Measurements from ENCODE around the gene TRAPPC2.
"Not testable (repeated sequence)": the region's sequence is repeated elsewhere in the genome, so short reads cannot be mapped to it uniquely, and the experiment has no call there.

Gene TRAPPC2

DNA sequence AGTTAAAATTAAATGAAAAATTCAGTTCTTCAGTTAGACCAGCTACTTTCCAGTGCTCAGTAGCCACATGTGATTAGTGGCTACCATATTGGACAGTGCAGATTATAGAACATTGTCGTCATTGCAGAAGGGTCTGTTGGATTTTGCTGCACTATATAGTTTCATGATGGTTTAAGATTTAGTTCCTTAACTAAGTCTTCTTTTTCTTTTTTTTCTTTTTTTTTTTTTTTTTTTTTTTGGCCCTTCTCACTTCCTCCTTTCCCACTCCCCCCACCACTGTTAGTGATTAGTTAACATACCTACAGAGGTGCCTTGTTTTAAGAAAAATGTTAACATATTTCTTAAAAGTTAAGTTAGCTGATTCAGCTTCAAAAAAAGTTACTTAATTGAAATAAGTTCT, 36.4 kb downstream of the TRAPPC2 start:
- DNase-seq, result no peak

DNA sequence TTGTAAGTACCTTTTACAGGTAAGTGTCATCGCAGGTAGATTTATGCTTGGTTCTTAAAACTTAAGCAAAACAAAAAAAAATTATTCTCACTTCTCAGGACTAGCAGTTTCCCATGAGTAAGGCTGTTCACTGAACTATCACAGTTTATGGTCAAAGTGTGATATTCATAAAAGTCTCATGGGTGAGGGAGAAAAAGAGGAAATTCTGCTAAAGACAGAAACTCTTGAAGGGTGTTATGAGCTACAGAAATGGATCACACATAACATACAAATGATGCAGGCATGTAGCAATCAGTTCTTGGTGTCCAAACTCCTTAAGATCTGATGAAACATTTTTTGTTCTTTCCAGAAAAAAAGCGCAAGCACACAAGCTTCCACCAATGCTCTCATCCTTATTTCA, 37.0 kb downstream of the TRAPPC2 start:
- no peak for DNase-seq

DNA sequence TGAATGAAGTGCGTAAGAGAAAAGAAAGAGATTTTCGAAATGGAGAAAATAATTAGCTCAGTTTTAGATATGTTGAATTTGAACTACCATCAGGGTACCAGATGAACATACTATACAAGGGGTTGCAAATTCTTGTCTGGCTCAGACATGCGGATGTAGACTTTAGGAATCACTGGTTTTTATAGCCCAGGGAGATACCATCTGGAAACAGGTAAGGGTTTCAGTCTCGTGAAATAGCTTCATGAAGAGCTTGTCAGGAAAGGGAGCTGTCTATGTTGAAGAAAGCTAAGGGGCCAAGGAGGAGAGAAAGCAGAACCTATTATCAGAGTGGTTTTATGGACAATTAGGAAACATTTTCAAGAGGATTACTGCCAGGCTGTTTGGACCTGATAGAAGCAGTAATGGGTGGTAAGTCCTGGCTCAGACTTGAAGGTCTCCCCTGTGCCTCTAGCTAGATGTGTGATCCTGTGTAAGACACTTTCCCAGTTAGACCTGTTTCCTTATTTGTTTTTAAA, 38.8 kb downstream of the TRAPPC2 start:
- DNase-seq, result no peak

DNA sequence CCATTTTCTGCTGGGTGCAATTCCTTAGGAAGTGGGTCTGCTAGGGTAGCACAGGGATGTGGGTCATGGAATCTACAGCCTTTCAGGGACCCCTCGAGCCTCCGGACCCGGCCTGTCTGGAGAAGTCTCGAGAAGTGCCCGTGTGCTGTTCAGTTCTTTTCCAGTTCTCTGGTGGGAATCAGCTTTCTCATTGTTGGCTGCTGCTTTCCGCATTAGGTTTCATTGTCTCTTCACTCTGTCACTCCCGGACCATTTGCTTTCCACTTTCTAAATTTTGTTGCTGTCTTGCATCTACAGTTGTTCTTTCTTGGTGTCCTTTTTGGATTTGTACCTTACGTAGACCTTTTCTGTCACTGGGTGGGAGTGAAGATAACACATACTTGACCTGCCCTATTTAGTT, 39.4 kb downstream of the TRAPPC2 start:
- DNase-seq, result no peak

DNA sequence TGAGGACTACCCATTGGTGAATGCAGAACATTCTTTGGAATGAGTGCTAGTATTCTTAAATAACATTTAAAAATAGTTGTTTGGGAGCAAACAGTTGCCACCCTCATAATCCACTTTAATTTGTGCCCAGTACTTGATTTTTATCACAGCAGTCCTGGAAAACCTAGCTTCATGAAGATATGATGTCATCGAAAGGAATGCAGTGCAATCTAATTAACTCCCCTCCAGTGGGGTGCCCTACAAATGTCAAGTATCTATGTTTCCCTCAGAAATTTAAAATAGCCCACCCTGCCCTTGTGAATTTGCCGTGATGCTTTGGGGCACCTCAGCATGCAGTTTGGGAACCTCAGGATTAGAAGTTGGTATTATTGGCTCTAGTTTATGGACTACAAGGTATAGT, 40.1 kb downstream of the TRAPPC2 start:
- DNase-seq, result no peak

DNA sequence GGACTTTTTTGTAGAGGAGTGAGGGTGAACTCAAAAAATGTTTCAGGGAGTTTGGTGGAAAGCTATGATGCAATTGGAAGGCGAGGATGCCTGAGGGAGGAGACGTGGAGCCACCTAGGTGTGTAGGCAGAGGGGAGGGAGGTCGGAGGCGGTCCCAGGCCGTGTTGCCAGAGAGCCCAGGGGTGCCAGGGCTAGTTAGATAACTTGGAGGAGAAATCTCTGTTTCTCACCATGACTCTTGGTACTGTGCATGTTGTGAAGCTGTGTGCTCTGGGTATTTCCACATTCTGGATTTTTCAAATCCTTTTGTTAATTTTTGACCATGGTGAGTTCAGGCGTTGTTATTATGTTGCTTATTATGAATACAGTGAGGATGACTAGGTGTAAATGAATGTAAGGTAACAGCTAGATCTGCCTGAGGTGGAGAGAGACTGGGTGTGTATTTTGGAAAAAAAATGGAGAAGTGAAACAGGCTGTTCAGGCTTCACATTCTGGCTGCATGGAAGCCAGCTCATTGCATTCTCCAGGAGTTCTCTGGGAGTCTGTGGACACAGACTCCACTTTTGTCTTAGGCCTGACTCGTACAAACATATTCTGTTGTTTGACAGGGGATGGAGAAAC, 41.0 kb downstream of the TRAPPC2 start:
- DNase-seq, result no peak

DNA sequence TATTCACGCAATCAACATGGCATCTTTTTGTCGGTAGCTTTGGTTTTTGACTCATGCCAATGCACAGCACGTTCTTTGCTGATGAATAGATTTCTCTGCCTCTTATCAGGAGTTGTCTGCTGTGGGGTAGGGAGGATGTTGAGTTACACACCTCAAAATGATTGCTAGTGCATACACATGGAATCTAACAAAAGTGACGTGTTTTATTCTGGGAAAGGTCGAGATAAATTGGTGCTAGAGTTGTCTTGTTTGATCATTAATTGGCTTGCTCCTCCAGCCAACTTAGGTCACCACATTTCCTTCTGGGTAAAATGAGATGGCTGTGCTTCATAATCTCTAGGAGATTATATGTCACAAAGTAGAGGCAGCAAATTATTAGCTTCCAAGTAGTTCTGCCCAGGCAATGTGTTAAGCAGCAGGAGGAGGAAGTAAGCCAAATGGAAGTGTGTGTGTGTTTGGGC, 41.6 kb downstream of the TRAPPC2 start:
- no peak for DNase-seq

DNA sequence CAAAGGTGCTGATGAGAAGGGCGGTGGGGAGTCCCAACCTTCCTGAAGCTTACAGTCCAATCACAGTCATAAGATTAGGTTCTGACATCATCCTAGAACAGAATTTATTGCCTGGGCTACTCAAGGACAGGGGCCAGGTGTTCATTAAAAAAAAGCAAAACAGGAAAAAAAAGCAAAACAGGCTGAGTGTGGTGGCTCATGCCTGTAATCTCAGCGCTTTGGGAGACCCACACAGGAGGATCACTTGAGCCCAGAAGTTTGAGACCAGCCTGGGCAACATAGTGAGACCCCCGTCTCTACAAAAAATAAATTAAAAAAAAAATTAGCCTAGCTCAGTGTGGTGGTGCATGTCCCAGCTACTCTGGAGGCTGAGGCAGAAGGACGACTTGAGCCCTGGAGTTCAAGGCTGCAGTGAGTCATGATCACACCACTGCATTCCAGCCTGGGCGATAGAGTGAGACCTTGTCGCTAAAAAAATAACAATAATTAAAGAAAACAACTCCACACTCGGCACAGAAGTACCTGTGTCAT, 42.5 kb downstream of the TRAPPC2 start:
- no peak for DNase-seq

DNA sequence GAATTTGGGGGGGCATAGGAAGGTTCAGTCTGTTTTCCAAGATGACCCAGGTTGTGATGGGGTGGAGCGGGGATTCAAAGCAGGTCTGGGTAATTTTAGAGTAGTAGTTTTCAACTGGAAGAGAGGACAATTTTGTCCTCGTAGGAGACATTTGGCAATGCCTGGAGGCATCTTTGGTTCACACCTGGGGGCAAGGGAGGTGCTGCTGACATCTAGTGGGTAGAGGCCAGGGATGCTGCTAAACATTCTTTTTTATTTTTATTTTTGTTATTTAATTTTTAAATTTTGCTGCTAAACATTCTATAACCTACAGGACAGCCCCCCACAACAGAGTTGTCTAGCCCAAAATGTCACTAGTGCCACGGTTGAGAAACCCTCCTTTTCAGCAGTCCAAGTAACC, 43.6 kb downstream of the TRAPPC2 start:
- DNase-seq, result no peak

DNA sequence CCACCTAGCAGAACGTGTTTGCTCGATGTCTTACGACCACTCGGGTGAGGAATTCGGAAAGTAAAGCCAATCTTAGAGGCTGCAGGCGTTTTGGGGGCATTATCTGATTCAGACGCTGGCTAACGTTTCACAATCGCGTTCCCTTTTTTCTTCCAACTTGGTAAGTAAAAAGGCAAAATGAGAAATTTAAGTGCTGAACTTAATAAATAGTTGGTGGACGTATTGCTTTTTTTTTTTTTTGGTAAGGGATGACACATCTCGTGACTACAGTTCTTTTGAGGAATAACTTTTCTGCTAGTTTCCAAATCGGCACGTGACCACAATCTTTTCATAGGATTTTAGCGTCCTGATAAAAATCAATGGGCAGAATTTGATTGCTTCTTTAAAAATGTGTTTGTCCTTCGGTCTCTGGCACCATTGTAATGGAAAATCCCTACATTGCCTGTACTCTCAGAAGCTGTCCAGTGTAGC, 44.6 kb downstream of the TRAPPC2 start:
- DNase-seq, result no peak

DNA sequence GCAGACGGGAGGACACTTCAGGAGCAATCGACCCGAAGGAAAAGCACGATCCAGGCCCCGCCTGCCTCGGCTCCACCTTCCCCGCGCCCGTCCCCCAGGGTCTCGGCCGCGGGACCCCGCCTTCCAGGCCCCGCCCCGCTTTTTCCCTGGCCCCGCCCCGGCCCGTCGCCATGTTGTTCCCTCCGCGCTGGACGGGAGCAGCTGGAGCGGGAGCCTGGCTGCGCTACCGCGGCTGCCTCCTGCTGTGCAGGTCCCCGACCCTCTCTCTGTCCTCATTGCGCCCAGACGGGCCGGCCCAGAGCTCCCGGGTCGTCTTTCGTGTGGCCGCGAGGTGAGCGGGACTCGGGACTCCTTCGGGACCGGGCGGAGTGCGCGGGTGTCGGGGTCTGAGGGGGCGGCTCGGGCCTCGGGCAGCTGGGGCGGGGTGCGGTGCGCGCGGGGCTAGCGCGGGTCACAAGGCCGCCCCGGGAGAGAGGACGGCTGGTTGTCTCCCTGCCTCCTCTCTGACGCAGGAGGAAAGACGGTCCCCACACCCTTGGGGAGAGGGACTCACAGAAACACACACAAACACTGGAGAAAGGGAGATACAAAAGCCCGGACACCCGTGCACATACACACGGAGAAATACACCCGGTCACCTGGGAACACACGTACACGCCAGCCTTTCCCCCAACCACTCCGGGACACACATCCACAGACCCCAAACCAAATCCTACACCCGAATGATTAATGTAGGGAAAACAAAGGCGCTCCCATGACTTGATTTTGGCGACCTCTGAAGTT, 45.3 kb downstream of the TRAPPC2 start, which contains the start of gene RAB9A:
Gene RAB9A (plus strand): TSS at position 171 of the 783 bp plus-strand sequence. CDS start 19,619 bp downstream, outside the sequence.
- peak; percentile 75 for DNase-seq

DNA sequence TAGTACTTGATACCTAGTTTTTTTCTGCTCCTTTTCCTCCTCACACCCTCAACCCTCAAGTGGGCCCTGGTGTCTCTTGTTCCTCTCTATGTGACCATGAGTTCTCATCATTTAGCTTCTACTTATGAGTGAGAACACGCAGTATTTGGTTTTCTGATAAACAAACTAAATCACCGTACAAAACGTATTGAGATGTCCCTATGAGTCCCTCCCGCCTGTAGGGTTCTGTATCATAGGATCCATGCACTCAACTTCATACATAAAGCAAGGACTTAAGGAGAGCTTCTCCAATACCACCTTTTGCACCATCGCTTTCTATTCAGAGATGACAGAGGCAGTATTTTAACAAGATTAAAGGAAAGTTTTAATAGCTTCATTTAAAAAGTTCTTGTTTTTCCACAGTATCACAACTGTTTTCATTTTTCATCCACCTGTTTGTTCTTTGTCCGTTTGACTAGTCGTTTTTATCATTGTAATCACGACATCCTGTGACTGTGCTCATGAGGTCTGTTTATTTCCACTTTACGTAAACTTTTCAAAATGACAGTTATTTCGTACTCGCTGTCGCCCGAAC, 45.9 kb downstream of the TRAPPC2 start:
- no peak for DNase-seq

DNA sequence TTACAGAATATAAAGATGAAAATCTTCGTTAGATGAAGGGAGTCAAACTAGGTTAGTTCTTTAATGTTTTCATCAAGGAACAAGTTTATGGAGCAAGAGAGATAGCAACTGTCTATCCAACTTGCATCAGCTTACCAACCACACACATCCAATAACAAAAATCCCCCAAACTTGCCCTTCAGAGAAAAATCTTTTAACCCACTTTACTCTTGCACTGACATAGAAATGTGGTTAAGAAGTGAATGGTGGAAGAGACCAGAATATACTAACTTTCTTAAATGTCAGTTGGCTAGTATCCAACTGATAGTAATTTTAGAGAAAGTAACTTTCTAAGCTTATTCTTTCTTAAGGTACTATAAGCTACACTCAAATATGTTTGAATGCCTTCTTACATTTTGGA, 47.2 kb downstream of the TRAPPC2 start:
- no peak for DNase-seq

DNA sequence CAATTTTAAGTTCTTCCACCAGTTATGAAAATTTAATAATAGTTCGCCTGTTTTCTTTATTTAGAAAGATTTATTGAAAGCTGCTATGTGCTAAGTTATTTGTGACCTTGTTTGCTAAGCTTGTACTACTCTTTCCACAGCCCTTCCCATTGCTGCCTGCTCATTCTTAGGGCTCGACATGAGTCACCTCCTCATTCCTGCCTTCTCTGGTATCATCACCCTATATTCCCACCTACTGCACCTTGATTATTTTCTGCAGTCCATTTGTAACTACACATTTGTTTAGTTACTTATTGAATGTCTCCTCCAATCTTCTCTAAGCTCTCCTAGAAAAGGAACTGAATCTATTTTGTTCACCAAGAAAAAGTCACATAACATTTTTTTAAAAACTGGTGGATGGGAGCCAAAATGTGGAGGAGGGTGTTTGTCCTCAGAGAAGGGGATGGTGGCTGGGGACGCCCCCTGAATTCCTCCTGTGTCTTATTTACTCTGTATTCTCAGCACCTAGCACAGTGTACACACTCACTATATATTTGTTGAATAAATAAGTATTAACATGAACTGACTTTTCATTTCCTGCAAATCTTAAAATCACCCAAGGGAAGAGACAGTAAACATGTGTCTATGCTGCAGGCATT, 49.2 kb downstream of the TRAPPC2 start:
- no peak for DNase-seq

DNA sequence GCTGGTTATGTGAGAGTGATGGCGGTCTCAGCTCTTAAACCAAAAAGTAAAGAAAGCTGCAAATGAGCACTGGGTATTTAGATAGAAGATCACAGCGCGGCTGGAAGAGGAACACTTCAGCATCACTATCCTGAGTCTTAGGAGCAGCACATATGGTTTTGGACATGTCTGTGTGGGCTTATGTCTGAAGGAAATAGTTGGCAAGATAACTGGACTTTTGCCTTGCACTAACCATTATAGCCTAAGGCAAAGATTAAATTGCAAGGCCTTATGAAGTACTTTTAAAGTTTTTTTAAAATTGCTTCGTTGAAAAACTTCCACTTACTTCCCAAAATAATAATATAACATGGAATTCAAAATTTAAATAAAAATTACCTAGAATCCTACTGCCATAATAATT, 50.1 kb downstream of the TRAPPC2 start:
- no peak for DNase-seq

DNA sequence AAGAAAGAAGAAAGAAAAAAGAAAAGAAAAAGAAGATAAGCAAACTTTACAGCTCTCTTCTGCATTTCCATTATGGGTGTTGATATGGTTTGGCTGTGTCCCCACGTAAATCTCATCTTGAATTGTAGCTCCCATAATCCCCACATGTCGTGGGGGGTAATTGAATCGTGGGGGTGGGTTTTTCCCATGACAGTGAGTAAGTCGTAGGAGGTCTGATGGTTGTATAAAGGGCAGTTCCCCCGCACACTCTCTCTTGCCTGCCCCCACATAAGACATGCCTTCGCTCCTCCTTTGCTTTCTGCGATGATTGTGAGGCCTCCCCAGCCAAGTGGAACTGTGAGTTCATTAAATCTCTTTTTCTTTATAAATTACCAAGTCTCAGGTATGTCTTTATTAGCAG, 52.8 kb downstream of the TRAPPC2 start:
- DNase-seq, result no peak

DNA sequence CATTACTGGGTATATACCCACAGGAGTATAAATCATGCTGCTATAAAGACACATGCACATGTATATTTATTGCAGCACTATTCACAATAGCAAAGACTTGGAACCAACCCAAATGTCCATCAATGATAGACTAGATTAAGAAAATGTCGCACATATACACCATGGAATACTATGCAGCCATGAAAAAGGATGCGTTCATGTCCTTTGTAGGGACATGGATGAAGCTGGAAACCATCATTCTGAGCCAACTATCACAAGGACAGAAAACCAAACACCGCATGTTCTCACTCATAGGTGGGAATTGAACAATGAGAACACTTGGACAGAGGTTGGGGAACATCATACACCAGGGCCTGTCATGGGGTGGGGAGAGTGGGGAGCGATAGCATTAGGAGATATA, 54.7 kb downstream of the TRAPPC2 start:
- DNase-seq, result not testable (repeated sequence)

DNA sequence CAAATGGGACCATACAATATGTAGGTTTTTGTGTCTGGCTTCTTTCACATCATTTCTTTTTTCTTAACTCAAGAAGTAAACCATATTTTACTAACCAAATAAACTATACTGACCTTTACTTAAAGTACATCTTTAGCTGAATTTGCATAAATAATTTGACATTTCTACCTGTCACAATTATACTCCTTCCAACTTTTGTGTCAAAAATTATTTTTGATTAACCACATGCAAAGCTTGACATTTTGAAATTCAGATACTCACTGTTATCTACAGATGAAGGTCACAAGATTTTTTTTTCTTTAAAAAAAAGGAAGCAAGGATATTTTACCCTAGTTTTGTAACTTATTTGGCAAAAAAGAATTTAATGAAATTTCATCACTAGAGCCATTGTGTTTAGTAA, 57.5 kb downstream of the TRAPPC2 start:
- no peak for DNase-seq

DNA sequence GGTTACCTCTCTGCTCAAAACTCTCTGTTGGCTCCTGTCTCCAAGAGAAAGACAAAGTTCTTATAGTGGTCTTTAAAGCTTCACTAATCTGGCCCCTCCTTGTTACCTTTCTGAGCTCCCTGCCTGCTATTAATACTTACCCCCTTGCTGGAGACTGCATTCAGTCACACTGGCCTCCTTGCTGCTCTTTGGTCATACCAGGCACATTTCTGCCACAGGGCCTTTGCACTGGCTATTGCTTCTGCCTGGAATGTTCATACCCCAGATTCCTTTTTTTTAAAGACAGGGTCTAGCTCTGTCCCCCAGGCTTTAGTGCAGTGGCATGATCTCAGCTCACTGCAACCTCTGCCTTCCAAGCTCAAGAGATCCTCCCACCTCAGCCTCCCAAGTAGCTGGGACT, 61.4 kb downstream of the TRAPPC2 start:
- no peak for DNase-seq

DNA sequence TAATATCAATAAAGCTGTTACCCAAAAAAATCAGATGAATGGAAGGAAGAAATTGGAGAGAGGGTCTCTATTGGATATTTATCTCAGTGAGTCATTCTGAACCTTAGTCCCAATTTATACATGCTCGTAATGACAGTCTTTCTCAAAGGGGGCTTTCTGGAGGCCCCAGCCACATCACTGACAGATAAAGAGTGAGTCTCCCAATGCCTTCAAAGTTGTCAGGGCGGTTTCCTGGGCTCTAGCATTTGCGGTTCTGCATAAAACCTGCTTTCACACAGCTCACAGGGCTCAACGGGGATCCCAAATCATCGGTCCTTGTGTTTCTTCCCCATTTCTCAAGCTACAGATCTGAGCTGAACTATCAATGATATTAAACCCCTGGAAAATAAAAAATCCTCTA, 64.2 kb downstream of the TRAPPC2 start:
- DNase-seq, result no peak

DNA sequence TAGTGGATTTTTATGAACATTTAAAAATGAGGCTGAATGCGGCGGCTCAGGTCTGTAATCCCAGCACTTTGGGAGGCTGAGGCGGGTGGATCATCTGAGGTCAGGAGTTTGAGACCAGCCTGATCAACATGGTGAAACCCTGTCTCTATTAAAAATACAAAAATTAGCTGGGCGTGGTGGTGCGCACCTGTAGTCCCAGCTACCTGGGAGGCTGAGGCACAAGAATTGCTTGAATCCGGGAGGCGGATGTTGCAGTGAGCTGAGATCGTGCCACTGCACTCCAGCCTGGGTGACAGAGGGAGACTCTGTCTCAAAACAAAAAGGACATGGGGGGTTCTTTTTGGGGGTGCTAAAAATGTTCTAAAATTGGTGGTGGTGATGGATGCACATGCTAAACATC, 64.7 kb downstream of the TRAPPC2 start:
- DNase-seq, result not testable (repeated sequence)

DNA sequence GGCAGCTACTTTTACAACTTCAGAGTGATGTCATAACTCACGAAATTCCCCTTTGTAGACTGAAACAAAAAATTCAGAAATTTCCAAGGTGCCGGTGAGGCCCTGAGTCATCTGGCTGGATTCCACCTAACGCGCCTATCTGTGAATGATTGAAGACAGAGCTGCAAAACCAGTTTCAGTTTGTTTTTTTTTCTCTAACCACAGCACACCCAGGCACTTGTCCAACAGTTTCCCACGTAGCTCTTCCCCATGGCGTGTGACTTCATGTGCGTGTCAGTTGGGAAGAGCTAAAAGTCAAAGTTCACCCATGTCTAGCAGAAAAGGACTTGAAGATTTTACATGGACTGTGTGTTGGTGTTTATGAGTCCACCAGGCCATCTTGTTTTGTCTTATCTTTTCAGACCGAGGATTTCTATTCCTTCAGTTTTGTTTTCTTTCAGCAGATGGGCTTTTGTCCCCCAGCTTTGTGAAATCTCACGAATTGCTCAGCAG, 65.1 kb downstream of the TRAPPC2 start:
- DNase-seq, result peak; percentile 89

DNA sequence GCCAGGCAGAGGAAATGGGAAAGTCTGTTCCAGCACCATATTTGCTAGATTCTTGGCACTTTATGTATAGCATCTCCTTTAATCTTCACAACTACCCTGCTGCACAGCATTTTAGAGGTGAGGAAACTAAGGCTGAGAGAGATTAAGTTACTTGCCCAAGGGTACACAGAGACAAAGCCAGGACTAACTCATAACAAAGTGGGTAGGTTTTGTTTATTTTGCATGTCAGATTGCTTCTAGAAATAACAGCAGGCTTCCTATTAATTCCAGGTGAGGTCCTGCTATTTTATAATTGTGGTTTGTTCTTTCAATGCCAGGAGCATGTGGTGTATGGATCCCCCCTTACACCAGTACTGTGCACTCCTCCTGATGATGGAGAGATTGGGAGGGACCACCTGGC, 66.5 kb downstream of the TRAPPC2 start:
- no peak for DNase-seq

Data from fibroblast of skin of scalp (primary cell).